Measurements from ENCODE around the gene IMPG2. TPM values are rescaled to one million over a fixed set of nuclear protein-coding genes. Genes with fewer than 3 reads are reported as not detected.

The IMPG2 gene
- total and polyA plus RNA-seq, 2 experiments from 2014 or later, result 0.77 TPM; not detected in 1

- Histone ChIP-seq H3K4me1 (ENCODE audit: insufficient read depth) (no peaks in the 10 kb centered on the region), H3K4me3 (no peak overlapping the region), H3K79me2 (no peaks in the 10 kb centered on the region), H3K4me2 (no peak overlapping the region), H3K36me3 (replicated peaks; ENCODE audit: insufficient read depth, low read depth) (no peaks in the 10 kb centered on the region), H3K9me3 (ENCODE audit: low read depth) (no peaks in the 10 kb centered on the region), H3K9me2 (replicated peaks; ENCODE audit: insufficient read depth) (no peaks in the 10 kb centered on the region), H4K20me1 (ENCODE audit: insufficient read depth, poor library complexity, severe bottlenecking) (no peaks in the 10 kb centered on the region), H3K27me3 (no peaks in the 10 kb centered on the region), H3K27ac (no peak overlapping the region), H2AFZ (no peak overlapping the region)
- 86% methylated on average over 3 of the region's 3 CpGs for WGBS (ENCODE audit: low lambda C conversion rate, missing lambda C conversion rate)
- no peak for DNase-seq (ENCODE audit: low spot score)
- TF ChIP-seq CTCF (IDR thresholded peaks at IDR 0.05; ENCODE audit: poor library complexity), result no peak
- TF ChIP-seq EZH2 (IDR thresholded peaks at IDR 0.05; ENCODE audit: borderline replicate concordance), result no peak
- no peak for TF ChIP-seq EZH2phosphoT487 (IDR thresholded peaks at IDR 0.05; ENCODE audit: low read depth, severe bottlenecking, unreplicated experiment)
Observed at GRCh38 chr3:101216710-101217465, 103.5 kb downstream of the IMPG2 start.

- no peaks in the 10 kb centered on the region for H3K27me3 ChIP-seq
- H3K79me2 ChIP-seq, result no peaks in the 10 kb centered on the region
- no peak overlapping the region for H3K4me2 ChIP-seq
- no peak overlapping the region for H2AFZ ChIP-seq
- no peaks in the 10 kb centered on the region for H4K20me1 ChIP-seq (ENCODE audit: insufficient read depth, poor library complexity, severe bottlenecking)
- WGBS (ENCODE audit: low lambda C conversion rate, missing lambda C conversion rate), result 90% methylated on average over 2 of the region's 2 CpGs
- TF ChIP-seq EZH2 (IDR thresholded peaks at IDR 0.05; ENCODE audit: borderline replicate concordance) (no peak), CTCF (IDR thresholded peaks at IDR 0.05; ENCODE audit: poor library complexity) (no peak), EZH2phosphoT487 (IDR thresholded peaks at IDR 0.05; ENCODE audit: low read depth, severe bottlenecking, unreplicated experiment) (no peak)
- no peaks in the 10 kb centered on the region for H3K4me1 ChIP-seq (ENCODE audit: insufficient read depth)
- H3K9me2 ChIP-seq (replicated peaks; ENCODE audit: insufficient read depth), result no peaks in the 10 kb centered on the region
- no peak overlapping the region for H3K4me3 ChIP-seq
- H3K27ac ChIP-seq, result no peak overlapping the region
- H3K9me3 ChIP-seq (ENCODE audit: low read depth), result no peaks in the 10 kb centered on the region
- no peaks in the 10 kb centered on the region for H3K36me3 ChIP-seq (replicated peaks; ENCODE audit: insufficient read depth, low read depth)
- no peak for DNase-seq (ENCODE audit: low spot score)
Observed at GRCh38 chr3:101212730-101213129, 107.6 kb downstream of the IMPG2 start.

- DNase-seq (ENCODE audit: low spot score), result no peak
- H3K27me3 ChIP-seq, result no peaks in the 10 kb centered on the region
- no peaks in the 10 kb centered on the region for H3K9me3 ChIP-seq (ENCODE audit: low read depth)
- no peak overlapping the region for H2AFZ ChIP-seq
- no peak overlapping the region for H3K4me2 ChIP-seq
- TF ChIP-seq EZH2phosphoT487 (IDR thresholded peaks at IDR 0.05; ENCODE audit: low read depth, severe bottlenecking, unreplicated experiment) (no peak), CTCF (IDR thresholded peaks at IDR 0.05; ENCODE audit: poor library complexity) (no peak), EZH2 (IDR thresholded peaks at IDR 0.05; ENCODE audit: borderline replicate concordance) (no peak)
- no peak overlapping the region for H3K27ac ChIP-seq
- no peaks in the 10 kb centered on the region for H3K9me2 ChIP-seq (replicated peaks; ENCODE audit: insufficient read depth)
- 72% methylated on average over 2 of the region's 2 CpGs for WGBS (ENCODE audit: low lambda C conversion rate, missing lambda C conversion rate)
- no peaks in the 10 kb centered on the region for H4K20me1 ChIP-seq (ENCODE audit: insufficient read depth, poor library complexity, severe bottlenecking)
- no peak overlapping the region for H3K4me3 ChIP-seq
- H3K79me2 ChIP-seq, result no peaks in the 10 kb centered on the region
- no peaks in the 10 kb centered on the region for H3K36me3 ChIP-seq (replicated peaks; ENCODE audit: insufficient read depth, low read depth)
- H3K4me1 ChIP-seq (ENCODE audit: insufficient read depth), result no peaks in the 10 kb centered on the region
Observed at GRCh38 chr3:101204246-101204645, 116.1 kb downstream of the IMPG2 start.

All from hepatocyte (in vitro differentiated cells).